ENCODE data around the gene ACER2. TPM values are rescaled to one million over a fixed set of nuclear protein-coding genes. Genes with fewer than 3 reads are reported as not detected.

Gene ACER2
- 4.3 and 6.2 TPM in 2 replicates for total RNA-seq

DNA sequence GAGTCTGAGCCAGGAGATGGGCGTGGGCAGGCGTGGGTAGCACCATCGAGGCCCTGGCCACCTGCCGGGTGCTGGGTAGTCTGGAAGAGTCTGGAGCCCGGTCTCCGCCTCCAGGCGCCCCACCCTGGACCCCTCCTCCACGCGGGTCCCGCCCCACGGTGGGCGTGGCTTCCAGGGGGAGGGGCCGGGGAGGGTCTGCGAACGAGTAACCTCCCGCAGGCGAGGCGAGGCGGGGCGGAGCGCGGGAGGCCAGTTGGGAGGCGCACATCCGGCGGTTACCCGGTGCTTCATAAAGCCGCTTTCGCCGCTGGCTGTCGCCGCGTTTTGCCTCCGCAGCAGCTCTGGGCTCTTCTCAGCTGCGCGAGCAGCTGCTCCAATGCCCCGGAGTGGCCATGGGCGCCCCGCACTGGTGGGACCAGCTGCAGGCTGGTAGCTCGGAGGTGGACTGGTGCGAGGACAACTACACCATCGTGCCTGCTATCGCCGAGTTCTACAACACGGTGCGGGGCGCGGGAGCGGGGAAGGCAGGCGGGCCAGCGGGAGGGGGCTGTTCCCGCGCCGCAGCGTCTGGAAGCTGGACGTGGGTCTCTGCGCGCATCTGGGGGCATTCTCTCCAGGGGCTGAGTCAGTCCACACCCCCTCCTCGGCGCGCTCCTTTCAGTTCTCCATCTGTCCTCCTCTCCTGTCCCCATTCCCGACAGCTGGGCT lies at the start of gene ACER2:
Gene ACER2, plus strand, starts transcription at position 317 of the 708 bp plus-strand sequence. Its CDS starts 76 bp downstream, at position 393.

Other genes with a start within 250 kb of the ACER2 start
- 26.0 and 29.8 TPM in 2 replicates for gene DENND4C, start 178.3 kb upstream of the ACER2 start, total RNA-seq
- 1,647 and 1,794 TPM in 2 replicates for gene RPS6, start 28.8 kb upstream of the ACER2 start, total RNA-seq

Measured in airway epithelial cell (primary cell).